ENCODE results near the gene RERE. TPM values are rescaled to one million over a fixed set of nuclear protein-coding genes. Genes with fewer than 3 reads are reported as not detected.

The RERE gene
- total RNA-seq, 1 experiment from 2014 or later: 73.4 TPM

GRCh38 chr1:8388732-8389562 lies 428.5 kb downstream of the RERE start:
- CTCF ChIA-PET: no interaction called here
- H3K79me2 ChIP-seq (ENCODE audit: low read depth): peaks cover 17% of the 10 kb centered on the region

DNA sequence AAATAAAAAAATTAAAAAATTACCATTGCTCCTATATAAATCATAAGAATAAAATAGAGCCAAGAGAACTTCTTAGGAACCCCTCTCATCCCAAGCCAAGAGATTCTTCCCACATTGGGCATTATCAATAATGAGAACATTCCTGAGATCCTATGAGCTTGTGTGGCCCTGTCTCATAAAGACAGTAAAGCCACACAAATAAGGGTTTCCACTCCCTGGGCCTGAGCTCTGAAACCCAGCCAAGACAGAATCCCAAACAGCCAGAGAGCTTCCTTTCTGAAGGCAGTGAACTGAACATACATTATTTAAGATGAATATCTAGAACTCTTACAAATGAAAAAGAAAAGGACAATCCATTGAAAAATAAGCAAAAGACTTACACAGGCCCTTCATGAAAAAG lies 431.2 kb downstream of the RERE start:
- CTCF ChIA-PET: interaction anchor here (0.6 kb wide), 1 partner anchor 414 kb away, joined by 4 read pairs; no protein-coding TSS in a partner anchor
- Histone ChIP-seq H3K4me2 (no peak overlapping the region), H3K9me2 (ENCODE audit: insufficient read depth) (no peaks in the 10 kb centered on the region), H3F3A (ENCODE audit: insufficient read depth, low read depth) (no peaks in the 10 kb centered on the region), H3K27me3 (ENCODE audit: insufficient read depth, low read depth) (no peaks in the 10 kb centered on the region), H2AFZ (no peak overlapping the region), H3K4me3 (no peak overlapping the region), H3K79me2 (ENCODE audit: low read depth) (no peaks in the 10 kb centered on the region), H3K9me3 (ENCODE audit: insufficient read depth, low read depth) (no peaks in the 10 kb centered on the region), H3K4me1 (replicated peaks; ENCODE audit: insufficient read depth) (0 out of 2 replicates have a peak, but pooled peaks cover 6% of the 10 kb centered on the region), H3K36me3 (ENCODE audit: low read depth) (peaks cover 4% of the 10 kb centered on the region; the same call in 1 of the 2 replicates), H4K20me1 (ENCODE audit: insufficient read depth) (no peaks in the 10 kb centered on the region; the same call in 1 of the 2 replicates), H3K27ac (no peak overlapping the region)
- BruUV-seq (replicated peaks): no TSS peak
- no peak for TF ChIP-seq EZH2 (IDR thresholded peaks at IDR 0.05; ENCODE audit: low read depth)
- TF ChIP-seq, protein P1, sequence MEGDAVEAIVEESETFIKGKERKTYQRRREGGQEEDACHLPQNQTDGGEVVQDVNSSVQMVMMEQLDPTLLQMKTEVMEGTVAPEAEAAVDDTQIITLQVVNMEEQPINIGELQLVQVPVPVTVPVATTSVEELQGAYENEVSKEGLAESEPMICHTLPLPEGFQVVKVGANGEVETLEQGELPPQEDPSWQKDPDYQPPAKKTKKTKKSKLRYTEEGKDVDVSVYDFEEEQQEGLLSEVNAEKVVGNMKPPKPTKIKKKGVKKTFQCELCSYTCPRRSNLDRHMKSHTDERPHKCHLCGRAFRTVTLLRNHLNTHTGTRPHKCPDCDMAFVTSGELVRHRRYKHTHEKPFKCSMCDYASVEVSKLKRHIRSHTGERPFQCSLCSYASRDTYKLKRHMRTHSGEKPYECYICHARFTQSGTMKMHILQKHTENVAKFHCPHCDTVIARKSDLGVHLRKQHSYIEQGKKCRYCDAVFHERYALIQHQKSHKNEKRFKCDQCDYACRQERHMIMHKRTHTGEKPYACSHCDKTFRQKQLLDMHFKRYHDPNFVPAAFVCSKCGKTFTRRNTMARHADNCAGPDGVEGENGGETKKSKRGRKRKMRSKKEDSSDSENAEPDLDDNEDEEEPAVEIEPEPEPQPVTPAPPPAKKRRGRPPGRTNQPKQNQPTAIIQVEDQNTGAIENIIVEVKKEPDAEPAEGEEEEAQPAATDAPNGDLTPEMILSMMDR (conservative IDR thresholded peaks at IDR 0.05): no peak
- intact Hi-C loops (cut with micrococcal nuclease; ENCODE audit: unreplicated experiment): no loop called here
- POLR2A ChIA-PET (ENCODE audit: unreplicated experiment): interaction anchor here (0.6 kb wide), 1 partner anchor 445 kb away, joined by 3 read pairs; the partner anchor contains the start of gene TNFRSF9
- DNase-seq: no peak

More at GRCh38 chr1:8388732-8389562, 428.5 kb downstream of the RERE start:
- Histone ChIP-seq H3K36me3 (ENCODE audit: low read depth) (peaks cover 4% of the 10 kb centered on the region; the same call in 1 of the 2 replicates), H2AFZ (no peak overlapping the region), H3K27ac (no peak overlapping the region), H3K4me3 (no peak overlapping the region), H3K4me1 (replicated peaks; ENCODE audit: insufficient read depth) (peaks cover 22% of the 10 kb centered on the region), H3K27me3 (ENCODE audit: insufficient read depth, low read depth) (no peaks in the 10 kb centered on the region), H3K4me2 (no peak overlapping the region), H3F3A (ENCODE audit: insufficient read depth, low read depth) (peaks cover 6% of the 10 kb centered on the region; the same call in 1 of the 2 replicates), H3K9me2 (ENCODE audit: insufficient read depth) (no peaks in the 10 kb centered on the region), H4K20me1 (ENCODE audit: insufficient read depth) (no peaks in the 10 kb centered on the region; the same call in 1 of the 2 replicates), H3K9me3 (ENCODE audit: insufficient read depth, low read depth) (no peaks in the 10 kb centered on the region)
- no TSS peak for BruUV-seq (replicated peaks)
- DNase-seq: no peak
- POLR2A ChIA-PET (ENCODE audit: unreplicated experiment): no interaction called here
- no peak for TF ChIP-seq EZH2 (IDR thresholded peaks at IDR 0.05; ENCODE audit: low read depth)
- TF ChIP-seq, protein P1 (conservative IDR thresholded peaks at IDR 0.05): no peak
- intact Hi-C loops (cut with micrococcal nuclease; ENCODE audit: unreplicated experiment): no loop called here

GRCh38 chr1:8384577-8384976 lies 432.9 kb downstream of the RERE start:
- Histone ChIP-seq H3K9me3 (ENCODE audit: insufficient read depth, low read depth) (no peaks in the 10 kb centered on the region), H3K79me2 (ENCODE audit: low read depth) (no peaks in the 10 kb centered on the region), H3K27ac (no peak overlapping the region), H3K4me3 (no peak overlapping the region), H3K36me3 (ENCODE audit: low read depth) (peaks cover 4% of the 10 kb centered on the region; the same call in 1 of the 2 replicates), H2AFZ (no peak overlapping the region), H3F3A (ENCODE audit: insufficient read depth, low read depth) (no peaks in the 10 kb centered on the region), H3K4me2 (no peak overlapping the region), H4K20me1 (ENCODE audit: insufficient read depth) (no peaks in the 10 kb centered on the region; the same call in 1 of the 2 replicates), H3K4me1 (replicated peaks; ENCODE audit: insufficient read depth) (no peaks in the 10 kb centered on the region), H3K27me3 (ENCODE audit: insufficient read depth, low read depth) (no peaks in the 10 kb centered on the region), H3K9me2 (ENCODE audit: insufficient read depth) (no peaks in the 10 kb centered on the region)
- intact Hi-C loops (cut with micrococcal nuclease; ENCODE audit: unreplicated experiment): no loop called here
- TF ChIP-seq EZH2 (IDR thresholded peaks at IDR 0.05; ENCODE audit: low read depth): no peak
- TF ChIP-seq, protein P1 (conservative IDR thresholded peaks at IDR 0.05): no peak
- no TSS peak for BruUV-seq (replicated peaks)
- no peak for DNase-seq
- POLR2A ChIA-PET (ENCODE audit: unreplicated experiment): no interaction called here
- CTCF ChIA-PET: no interaction called here

All from PC-9 (cell line).